ENCODE measurements around the gene QKI.
"Not testable (repeated sequence)": the region's sequence is repeated elsewhere in the genome, so short reads cannot be mapped to it uniquely, and the experiment has no call there.

The QKI gene

DNA sequence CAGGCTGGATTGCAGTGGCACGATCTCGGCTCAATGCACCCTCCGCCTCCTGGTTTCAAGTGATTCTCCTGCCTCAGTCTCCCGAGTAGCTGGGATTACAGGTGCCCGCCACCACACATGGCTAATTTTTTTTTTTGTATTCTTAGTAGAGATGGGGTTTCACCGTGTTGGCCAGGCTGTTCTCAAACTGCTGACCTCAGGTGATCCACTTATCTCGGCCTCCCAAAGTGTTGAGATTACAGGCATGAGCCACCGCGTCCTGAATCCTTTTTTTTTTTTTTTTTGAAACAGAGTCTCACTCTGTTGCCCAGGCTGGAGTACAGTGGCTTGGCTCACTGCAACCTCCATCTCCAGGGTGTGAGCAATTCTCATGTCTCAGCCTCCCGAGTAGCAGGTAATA is 24.9 kb downstream of the QKI start:
- DNase-seq (ENCODE audit: low read depth in 2 of 2): not testable (repeated sequence)

DNA sequence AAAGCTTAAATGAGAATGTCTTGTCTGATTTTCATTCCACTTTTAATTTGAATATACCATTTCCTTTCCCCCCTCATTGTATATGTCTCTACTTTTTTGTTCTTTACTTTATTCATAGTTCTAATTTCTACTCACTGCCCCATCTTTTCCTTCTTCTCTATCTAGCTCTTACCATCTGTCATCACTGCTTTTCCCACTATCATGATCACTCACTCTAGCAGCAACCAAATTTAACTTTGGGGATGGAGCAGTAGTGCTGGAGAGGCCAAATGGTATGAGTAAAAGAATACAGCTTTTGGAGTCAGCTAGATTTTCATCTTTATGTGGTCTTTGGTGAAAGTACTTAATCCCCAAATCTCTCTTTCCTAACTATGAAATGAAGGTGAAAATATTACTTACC is 25.5 kb downstream of the QKI start:
- no peak for DNase-seq (ENCODE audit: low read depth in 2 of 2)

DNA sequence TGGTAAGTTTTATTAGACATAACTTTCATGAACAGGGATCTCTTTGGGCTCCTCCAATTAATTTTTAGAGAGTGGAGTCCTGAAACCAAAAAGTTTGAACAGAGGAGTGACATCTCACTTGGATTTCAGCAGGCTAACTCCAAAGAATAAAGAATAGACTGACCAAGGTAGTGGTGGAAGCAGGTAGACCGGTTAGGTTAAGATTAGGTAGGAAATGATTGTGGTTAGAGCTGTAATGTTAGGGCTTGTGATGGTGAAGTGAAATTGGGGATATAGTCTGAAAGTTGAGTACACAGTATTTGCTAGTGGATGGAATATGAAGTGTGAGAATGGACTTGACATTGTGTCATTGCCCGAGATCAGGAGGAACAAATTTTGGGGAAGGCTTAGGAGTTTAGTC is 27.8 kb downstream of the QKI start:
- no peak for DNase-seq (ENCODE audit: low read depth in 2 of 2)

DNA sequence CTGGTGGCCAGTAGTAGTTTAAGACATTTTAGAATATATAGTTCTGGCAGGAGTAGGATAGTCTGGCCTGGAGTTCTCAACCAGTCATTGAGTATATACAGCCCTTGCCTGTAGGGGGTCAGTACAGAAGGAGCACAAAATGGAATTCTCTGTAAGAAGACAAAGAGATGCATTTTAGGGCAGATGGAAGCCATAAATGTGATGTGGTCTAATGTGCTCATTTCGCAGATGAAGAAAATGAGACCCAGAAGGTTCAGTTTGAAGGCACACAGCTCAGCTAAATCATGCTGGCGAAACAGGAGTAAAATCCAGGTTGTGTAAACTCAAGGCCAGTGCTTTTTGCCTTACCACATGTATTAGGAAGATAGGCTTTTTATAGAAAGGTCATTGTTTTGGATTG is 29.6 kb downstream of the QKI start:
- no peak for DNase-seq (ENCODE audit: low read depth in 2 of 2)

DNA sequence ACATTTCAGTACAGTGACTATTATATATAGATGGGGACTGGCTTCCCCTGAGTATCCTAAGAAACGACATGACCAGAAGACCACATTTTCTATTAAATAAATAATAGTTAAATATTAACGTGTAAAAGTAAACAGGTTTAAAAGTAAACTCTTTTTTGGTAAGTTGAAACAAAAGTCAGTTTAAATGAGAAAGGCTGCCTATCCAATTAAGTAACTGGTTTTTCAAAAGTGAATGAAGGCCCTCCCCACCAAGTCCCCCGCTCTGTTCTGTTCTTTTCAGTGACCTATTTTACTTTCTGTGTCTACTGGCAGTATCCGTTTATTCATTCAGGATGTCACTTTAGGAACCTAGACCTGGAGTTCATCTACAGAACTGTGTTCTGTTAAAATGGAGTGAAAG is 32.0 kb downstream of the QKI start:
- DNase-seq (ENCODE audit: low read depth in 2 of 2): no peak

DNA sequence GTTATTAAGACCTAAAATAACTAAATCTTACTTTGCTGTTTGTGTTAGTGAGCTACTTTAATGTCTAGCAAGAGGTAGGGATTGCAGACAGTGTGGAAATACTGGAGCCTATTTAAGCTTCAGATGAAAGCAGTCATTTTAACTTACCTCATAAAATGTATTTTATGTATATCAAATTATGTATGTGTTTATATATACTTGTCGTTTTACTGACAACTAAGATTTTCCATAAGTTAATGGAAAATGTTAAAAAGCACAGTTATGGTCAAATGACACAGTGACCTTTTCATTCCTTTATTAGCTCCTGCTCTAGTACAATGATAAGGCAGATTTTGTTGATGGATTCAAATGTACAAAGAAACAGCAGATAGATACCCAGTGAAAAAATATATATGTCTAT is 34.6 kb downstream of the QKI start:
- no peak for DNase-seq (ENCODE audit: low read depth in 2 of 2)

DNA sequence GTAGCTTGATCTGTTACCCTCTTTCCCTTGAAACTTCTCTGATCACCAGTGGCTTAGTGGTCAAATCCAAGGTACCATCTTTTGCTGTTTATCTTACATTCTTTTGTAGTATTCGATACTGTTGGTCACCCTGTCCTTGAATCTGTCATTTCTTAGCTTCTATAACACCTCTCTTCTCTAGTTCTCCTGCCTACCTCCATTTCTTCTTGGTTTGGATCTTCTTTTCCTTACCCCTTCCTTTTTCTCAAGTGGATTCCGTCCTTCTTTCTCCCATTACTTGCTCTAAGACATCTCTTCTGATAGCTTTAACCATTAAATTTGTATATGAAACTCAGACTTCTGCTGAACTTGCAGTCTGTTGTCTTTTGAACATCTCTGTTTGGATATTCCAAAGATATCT is 39.9 kb downstream of the QKI start:
- no peak for DNase-seq (ENCODE audit: low read depth in 2 of 2)

DNA sequence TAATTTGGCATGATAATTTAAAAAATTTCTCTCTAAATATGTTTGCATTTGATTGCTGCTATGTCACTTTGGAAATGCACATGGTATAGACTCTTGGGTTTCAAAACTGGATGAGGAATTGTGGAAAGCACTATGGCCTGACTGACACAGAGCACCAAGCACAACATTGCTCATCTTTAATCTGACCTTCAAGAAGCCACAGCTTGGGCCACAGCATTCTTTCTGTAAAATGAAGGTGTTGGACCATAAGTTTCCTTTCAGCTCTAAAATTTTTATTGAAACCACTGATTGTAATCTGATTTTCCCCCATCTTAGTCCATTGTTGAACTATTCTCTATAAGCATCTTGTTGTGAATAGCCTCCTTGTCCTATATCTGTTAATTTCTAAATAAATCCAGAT is 41.0 kb downstream of the QKI start:
- DNase-seq (ENCODE audit: low read depth in 2 of 2): no peak

DNA sequence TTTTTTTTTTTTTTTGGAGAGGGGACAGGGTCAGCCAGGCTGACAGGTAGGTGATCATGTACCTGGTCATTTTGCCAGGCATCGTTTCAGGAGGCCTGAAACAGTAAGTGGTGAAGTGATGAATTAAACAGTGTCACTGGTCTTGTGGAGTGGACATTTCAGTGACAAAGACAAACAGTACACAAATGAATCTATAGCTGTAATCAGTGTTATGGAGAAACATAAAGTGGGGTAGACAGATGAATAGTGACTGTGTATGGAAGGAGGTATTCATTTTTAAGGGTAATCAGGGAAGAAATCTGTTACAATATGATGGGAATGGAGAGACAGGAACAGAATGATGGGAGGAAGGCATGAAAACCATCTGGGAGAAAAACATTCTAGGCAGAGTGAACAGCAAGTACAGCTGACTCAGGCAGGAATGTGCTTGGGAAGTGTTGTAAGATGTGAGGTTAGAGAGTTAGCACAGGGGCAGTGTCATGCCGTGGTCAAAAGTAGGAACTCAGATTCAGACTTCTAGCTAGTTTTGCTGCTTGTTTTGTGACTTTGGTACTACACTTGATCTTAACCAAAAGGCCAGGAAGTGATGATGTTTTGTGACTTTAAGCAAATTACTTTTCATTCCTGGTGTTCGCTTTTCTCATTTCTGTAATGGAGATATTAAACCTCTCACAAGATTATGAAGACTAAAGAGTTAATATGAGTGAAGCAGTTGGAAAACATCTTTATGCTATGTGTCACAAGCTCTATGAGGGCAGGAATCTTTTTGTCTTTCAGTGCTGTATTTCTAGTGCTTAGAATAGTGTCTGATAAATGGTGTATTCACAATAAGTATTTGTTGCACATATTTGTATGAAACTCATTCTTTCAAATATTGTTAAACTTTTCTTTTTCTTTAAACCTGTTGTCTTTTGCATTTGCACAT is 43.4 kb downstream of the QKI start:
- no peak for DNase-seq (ENCODE audit: low read depth in 2 of 2)

DNA sequence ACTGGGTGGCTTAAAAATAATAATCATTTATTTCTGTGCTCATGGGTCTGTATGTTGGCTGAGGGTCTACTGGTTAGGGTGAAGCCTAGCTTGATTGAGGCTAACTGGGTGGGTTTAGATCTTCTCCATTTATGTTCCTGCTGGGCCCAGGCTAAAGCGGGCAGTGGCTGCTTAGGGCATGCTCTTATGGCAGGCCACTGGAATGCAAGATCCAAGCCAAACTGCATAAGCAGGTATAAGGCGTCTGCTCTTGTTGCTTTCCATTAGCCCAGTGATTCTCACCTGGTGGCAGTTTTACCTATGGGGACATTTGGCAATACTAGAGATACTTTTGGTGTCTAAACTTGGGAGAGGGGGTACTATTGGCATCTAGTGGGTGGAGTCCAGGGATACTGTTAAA is 44.5 kb downstream of the QKI start:
- DNase-seq (ENCODE audit: low read depth in 2 of 2): no peak

DNA sequence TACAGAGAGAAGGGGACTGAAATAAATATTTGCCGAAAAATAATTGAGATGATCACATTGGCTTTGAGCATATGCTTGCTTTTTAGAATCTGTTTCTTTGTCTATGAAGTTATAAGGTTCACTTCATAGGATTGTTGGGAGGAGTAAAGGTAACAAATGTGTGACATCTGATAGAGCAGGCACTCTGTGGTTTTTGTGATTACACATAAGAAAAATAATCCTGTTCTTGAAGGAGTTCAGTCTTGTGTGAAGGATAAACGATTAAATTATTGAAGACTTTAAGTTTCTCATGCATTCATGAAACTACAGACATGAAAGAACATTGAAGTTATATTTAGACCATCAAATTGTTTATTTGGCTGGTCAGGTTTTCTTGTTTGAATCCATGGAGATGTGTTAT is 45.0 kb downstream of the QKI start:
- no peak for DNase-seq (ENCODE audit: low read depth in 2 of 2)

DNA sequence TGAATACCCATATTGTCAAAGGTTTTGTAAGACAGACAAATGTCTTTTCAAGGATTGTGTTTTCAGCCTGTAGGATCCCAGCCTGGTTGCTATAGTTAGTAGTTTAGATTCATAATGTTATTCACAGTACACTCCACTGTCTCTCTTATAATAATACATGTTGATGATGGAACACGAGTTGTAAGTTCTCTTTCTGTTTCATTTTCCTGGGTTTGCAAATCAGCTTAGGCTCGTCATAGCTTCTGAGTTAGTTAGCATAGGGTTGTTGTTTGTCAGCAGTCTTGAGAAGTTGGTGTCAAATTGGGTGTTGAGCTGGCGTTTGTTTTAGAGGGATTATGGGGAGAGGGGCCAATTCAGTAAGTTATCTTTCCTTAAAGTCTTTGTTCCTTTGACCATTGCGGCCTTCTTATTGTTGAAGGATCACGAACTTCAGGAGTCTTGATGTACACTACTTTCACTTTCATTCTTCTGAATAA is 45.8 kb downstream of the QKI start:
- DNase-seq (ENCODE audit: low read depth in 2 of 2): peak in 1 of 2 donors; percentile 2

DNA sequence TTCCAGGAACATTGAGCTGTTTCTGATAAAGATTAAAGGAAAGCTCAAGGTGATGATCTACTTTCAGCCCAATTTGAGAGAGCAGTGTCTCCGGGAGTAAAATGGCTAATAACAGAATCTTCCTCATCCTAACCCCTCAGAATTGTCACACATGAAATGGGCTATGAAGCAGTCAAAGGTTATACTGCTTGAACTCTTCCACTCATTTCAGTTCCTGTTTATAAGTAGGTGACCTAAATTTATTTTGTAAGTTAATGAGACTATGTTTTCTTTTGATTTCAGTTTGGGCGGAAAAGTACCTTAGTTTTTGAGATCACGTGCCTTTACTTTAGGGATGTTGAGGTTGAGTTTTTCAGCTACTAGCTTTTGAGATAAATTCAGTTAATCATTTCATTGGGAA is 47.2 kb downstream of the QKI start:
- DNase-seq (ENCODE audit: low read depth in 2 of 2): no peak

DNA sequence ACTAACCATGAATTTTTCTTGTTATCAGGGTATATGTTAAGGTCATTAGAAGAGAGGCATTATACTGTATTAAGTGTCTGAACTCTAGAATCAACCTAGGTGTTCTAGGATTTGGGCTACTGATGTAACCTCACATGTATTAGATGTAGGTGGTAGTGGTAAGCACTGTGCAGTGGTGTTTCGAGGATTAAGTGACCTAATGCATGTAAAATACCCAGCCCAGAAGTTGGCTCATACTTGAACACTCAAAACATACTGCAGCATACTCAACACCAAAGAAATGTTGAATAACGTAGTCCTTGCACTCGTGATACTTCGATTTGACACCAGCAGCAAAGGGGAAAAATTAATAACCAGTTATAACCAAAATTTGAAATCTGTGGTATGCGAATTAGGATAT is 48.7 kb downstream of the QKI start:
- DNase-seq (ENCODE audit: low read depth in 2 of 2): no peak

DNA sequence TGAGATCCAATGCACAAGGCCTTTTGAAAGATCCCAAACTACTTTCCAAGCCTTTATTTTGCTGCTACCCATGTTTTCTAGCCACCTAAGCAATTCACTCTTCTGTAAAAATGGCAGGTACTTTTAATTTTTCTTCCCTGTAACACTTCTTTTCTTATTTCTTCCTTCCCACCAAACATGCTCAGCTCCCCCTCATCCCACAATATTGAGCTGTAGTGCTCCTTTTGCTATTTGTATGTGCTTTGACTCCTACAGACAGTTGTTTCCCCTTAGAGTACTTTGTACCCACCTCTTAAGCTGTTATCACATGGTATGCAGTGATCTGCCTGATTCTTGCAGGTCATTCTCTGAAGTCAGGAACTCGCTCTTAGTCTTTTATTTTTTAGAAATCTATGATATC is 49.3 kb downstream of the QKI start:
- no peak for DNase-seq (ENCODE audit: low read depth in 2 of 2)

DNA sequence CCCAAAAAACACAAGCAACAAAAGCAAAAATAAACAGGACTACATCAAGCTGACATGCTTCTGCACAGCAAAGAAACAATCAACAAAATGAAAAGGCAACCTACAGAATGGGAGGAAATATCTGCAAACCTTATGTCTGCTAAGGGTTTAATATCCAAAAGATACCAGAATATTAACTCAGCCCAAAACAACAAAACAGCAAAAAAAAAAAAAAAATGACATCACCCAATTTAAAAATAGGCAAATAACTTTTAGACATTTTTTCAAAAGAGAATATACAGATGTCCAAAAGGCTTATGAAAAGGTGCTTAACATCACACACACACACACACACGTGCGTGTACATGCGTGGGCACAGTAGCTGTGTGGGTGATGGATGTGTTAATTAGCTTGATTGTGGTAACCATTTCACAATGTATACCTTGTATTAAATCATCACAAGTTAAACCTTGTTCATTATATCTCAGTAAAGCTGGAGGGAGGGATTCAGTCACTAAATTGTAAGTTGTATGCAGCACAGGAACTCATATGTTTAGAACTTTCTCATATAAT is 52.4 kb downstream of the QKI start:
- DNase-seq (ENCODE audit: low read depth in 2 of 2): no peak

DNA sequence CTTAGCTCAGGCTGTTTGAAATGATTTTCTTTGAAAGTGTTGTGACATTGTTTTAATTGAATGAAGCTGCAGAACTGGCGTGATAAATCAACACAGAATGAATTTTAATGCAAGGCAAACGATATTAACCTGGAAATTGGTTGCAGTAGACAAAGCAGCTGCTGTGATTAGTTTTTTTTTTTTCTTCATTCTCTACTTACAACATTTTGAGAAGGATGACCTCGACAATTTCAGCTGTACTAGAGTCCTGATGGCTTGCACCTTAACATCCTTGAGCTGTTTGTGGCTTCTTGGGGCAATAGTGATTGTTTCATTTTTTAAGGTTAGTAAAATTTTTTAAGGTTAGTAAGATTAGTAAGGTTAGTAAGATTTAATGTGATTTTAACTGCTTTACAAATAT is 54.2 kb downstream of the QKI start:
- no peak for DNase-seq (ENCODE audit: low read depth in 2 of 2)

DNA sequence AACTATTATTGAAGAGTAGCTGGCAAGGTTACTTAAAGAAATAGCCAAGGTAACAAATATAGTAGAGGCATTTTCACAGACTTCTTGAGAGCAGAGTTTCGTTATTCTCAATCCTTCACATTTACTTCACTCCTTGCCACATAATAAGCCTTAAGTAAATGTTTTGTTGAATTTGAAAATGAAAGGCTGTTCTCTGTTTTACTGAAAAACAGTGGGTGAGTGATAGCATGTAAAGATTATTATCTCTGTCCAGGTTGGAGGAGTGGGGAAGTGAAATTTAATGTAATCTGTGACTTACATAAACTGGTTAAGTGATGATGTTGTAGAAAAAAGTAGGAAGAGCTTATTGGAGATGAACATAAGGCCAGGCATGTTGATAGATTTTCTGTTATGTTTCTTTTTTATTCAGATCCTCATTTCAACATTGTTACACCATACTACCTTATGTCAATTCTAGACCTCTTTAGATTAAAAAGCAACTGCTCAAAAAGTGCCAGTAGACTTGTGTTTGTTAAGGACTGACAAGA is 55.0 kb downstream of the QKI start:
- DNase-seq (ENCODE audit: low read depth in 2 of 2): no peak

DNA sequence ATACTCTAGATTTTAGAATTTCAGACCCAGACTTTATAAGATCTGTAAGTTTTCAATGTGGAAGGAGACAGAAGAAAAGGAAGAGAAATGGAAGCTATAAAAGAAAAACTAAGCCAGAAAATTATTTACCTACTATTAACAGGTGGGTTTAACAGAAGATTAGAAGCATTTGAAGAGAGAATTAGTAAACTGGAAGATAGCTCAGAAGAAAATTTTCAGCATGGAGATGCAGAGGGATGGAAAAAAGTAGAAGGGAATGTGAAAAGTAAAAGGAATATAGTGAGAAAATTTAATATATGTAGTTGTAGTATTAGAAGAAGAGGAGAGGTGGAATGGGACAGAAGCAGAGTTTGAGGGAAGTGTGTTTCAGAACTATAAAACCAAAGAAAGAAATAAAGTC is 56.1 kb downstream of the QKI start:
- no peak for DNase-seq (ENCODE audit: low read depth in 2 of 2)

DNA sequence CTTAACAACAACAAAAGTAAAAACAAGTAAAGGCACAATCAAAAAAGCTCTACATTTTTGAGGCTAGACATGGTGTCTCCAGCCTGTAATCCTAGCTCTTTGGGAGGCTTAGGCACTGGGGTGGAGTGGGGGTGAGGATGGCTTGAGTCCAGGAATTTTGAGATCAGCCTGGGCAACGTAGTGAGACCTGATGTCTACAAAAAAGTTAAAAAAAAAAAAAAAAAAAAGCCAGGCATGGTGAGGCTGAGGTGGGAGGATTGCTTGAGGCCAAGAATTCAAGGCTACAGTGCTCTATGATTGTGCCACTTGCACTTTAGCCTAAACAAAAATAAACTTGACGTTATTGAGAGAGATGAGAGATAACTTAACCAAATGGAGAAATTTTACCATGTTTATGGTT is 60.1 kb downstream of the QKI start:
- no peak for DNase-seq (ENCODE audit: low read depth in 2 of 2)

DNA sequence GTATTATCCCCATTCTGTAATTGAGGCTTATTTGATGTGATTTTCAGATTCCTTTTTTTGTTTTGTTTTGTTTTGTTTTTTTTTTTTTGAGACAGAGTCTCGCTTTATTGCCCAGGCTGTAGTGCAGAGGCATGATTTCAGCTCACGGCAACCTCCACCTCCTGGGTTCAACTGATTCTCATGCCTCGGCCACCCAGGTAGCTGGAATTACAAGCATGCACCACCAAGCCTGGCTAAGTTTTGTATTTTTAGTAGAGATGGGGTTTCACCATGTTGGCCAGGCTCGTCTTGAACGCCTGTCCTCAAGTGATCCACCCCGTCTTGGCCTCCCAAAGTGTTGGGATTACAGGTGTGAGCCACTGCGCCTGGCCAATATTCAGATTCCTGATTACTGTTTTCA is 62.4 kb downstream of the QKI start:
- DNase-seq (ENCODE audit: low read depth in 2 of 2): not testable (repeated sequence)

DNA sequence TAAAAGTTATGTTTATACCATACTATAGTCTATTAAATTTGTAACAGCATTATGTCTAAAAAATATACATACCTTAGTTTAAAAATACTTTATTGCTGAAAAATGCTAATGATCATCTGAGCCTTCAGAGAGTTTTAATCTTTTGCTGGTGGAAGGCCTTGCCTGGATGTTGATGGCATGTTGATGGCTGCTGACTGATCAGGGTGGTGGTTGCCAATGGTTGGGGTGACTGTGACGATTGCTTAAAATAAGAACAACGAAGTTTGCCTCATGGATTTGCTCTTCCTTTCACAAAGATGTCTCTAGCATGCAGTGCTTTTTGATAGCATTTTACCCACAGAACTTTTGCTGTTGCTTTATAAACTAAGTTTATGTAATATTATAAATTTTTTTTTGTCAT is 68.6 kb downstream of the QKI start:
- no peak for DNase-seq (ENCODE audit: low read depth in 2 of 2)

DNA sequence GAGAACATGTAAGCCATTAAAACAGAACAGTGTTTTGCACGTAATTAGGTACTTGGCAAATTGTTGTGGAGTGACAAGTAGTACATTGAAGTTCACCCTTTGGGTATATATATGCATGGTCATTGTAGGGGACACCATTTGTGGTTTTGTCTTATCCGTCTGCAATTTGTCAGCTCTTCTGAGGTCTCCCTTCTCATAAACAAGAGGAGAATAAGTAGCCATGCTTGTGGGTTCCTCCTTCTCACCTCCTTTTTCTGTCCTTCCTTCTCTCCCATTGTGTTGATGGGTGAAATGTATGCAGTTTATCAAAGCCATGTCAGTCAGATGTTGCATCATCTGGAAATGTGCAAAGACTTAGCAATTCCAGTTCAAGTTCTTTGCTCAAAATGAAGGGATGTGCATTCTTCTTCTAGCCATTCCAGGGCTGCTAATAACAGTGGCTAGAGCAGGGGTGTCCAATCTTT is 70.9 kb downstream of the QKI start:
- DNase-seq (ENCODE audit: low read depth in 2 of 2): no peak
